Caco-2 (cell line): ENCODE results near the gene RBM11. TPM values are rescaled to one million over a fixed set of nuclear protein-coding genes. Genes with fewer than 3 reads are reported as not detected.

Experiments
- BruUV-seq: library from RNA; stranded (reverse); fragments of 400-500 nt; replicated peaks from 2 replicates; lab custom pipeline; 2021; lab: Mats Ljungman, UMichigan
- CTCF ChIA-PET: fragments of 300-600 bp; sonication (Branson Sonifier 250); formaldehyde crosslinking; loops from one replicate; lab custom pipeline; 2022; ENCODE audit warnings: antibody characterized with exemption; lab: Charles Lee
- POLR2A ChIA-PET: fragments of 300-600 bp; sonication (Branson Sonifier 250); formaldehyde crosslinking; loops from one replicate; lab custom pipeline; 2022; ENCODE audit warnings: antibody characterized with exemption; lab: Charles Lee
- DNase-seq, 2 experiments: peaks; one replicate each; pipeline versions ENCODE4 v3.0.0 to v3.0.0-alpha.2; 2020 to 2022
- H3K27me3 ChIP-seq: replicated peaks from 2 replicates; pipeline ENCODE4 v1.6.0; 2011; ENCODE audit warnings: low read length; ENCODE audit not compliant: control insufficient read depth, insufficient read depth
- H3K36me3 ChIP-seq: 2 replicates; pipeline ENCODE4 v1.5.1; 2011; ENCODE audit warnings: low read length; ENCODE audit not compliant: control insufficient read depth, insufficient read depth
- H3K4me1 ChIP-seq: fragments of 250-450 bp; sonication (Bioruptor Pico); 2 replicates; pipeline ENCODE4 v1.5.1; 2020; ENCODE audit warnings: mild to moderate bottlenecking
- H3K4me3 ChIP-seq: 2 replicates; pipeline ENCODE4 v1.5.1; 2011; ENCODE audit warnings: low read depth, mild to moderate bottlenecking, control low read depth, low read length
- H3K9me3 ChIP-seq: fragments of 250-450 bp; sonication (Bioruptor Pico); 2 replicates; pipeline ENCODE4 v1.5.1; 2020; ENCODE audit warnings: mild to moderate bottlenecking, moderate library complexity
- H3K27ac Mint-ChIP-seq: one replicate; pipeline ENCODE4 v1.8.0; 2022; ENCODE audit warnings: mixed read lengths; ENCODE audit not compliant: unreplicated experiment
- H3K27me3 Mint-ChIP-seq: one replicate; pipeline ENCODE4 v1.8.0; 2022; ENCODE audit warnings: mixed read lengths; ENCODE audit not compliant: insufficient read depth, unreplicated experiment
- H3K36me3 Mint-ChIP-seq: one replicate; pipeline ENCODE4 v1.8.0; 2022; ENCODE audit warnings: mild to moderate bottlenecking, mixed read lengths; ENCODE audit not compliant: insufficient read depth, unreplicated experiment
- H3K4me1 Mint-ChIP-seq: one replicate; pipeline ENCODE4 v1.8.0; 2022; ENCODE audit warnings: low read depth, mixed read lengths; ENCODE audit not compliant: unreplicated experiment
- H3K4me3 Mint-ChIP-seq: one replicate; pipeline ENCODE4 v1.8.0; 2022; ENCODE audit warnings: mild to moderate bottlenecking, moderate library complexity, mixed read lengths; ENCODE audit not compliant: unreplicated experiment
- H3K9me3 Mint-ChIP-seq: one replicate; pipeline ENCODE4 v1.8.0; 2022; ENCODE audit warnings: mixed read lengths; ENCODE audit not compliant: unreplicated experiment
- CTCF ChIP-seq, 2 experiments: fragments of 200-600 bp in 1 of 2; IDR thresholded peaks; 1 replicate in 1 of 2; 2 replicates in 1 of 2; pipeline versions ENCODE4 v1.5.1 to v1.8.0; 2011 to 2022; ENCODE audit warnings: antibody characterized with exemption in 1 of 2, control low read depth in 1 of 2, inconsistent platforms in 1 of 2, low read depth in 1 of 2, low read length in 1 of 2, mild to moderate bottlenecking in 1 of 2, moderate library complexity in 1 of 2; ENCODE audit not compliant: insufficient read depth in 1 of 2, severe bottlenecking in 1 of 2, unreplicated experiment in 1 of 2
- intact Hi-C: fragments of 100-400 bp; cut with micrococcal nuclease; formaldehyde crosslinking; loops from one replicate; pipeline ENCODE4 v1.10.0; 2022; ENCODE audit not compliant: unreplicated experiment
- total RNA-seq: library from RNA; stranded (reverse); gene quantifications from 2 replicates; pipeline ENCODE4 v1.2.3, GENCODE V29; 2022

The RBM11 gene
- total RNA-seq, 1 experiment from 2014 or later = 0.61 TPM

- Mint-ChIP-seq H3K4me3 (no peak within 1 kb of the TSS), H3K9me3 (no peaks in the 10 kb centered on the region), H3K27me3 (peaks cover 3% of the 10 kb centered on the region), H3K36me3 (no peaks in the 10 kb centered on the region), H3K27ac (no peak within 1 kb of the TSS), H3K4me1 (no peaks in the 10 kb centered on the region)
- no peaks in the 10 kb centered on the region for H3K36me3 ChIP-seq
- ChIA-PET CTCF (no interaction called here), POLR2A (no interaction called here)
- no peaks in the 10 kb centered on the region for H3K27me3 ChIP-seq
- DNase-seq = no peak
- BruUV-seq = no TSS peak
- no peak within 1 kb of the TSS for H3K4me3 ChIP-seq
- H3K9me3 ChIP-seq = 0 out of 2 replicates have a peak, but pooled peaks cover 2% of the 10 kb centered on the region
- intact Hi-C loops = no loop called here
- no peaks in the 10 kb centered on the region for H3K4me1 ChIP-seq
- TF ChIP-seq CTCF (IDR thresholded peaks at IDR 0.05; ENCODE audit: insufficient read depth in 1 of 2, low read depth in 1 of 2, low read length in 1 of 2, severe bottlenecking in 1 of 2, unreplicated experiment in 1 of 2) = no peak
These were observed 5.2 kb upstream of the RBM11 start, which contains the start of gene LIPI for GRCh38 chr21:14210738-14211137. LIPI (minus strand) TSS chr21:14210955; CDS start chr21:14210845, 110 bp downstream.

GRCh38 chr21:14213164-14213563, 2.8 kb upstream of the RBM11 start:
- no peaks in the 10 kb centered on the region for H3K9me3 Mint-ChIP-seq
- Histone ChIP-seq H3K36me3 (no peaks in the 10 kb centered on the region), H3K4me3 (no peak overlapping the region), H3K9me3 (0 out of 2 replicates have a peak, but pooled peaks cover 2% of the 10 kb centered on the region), H3K4me1 (no peaks in the 10 kb centered on the region), H3K27me3 (no peaks in the 10 kb centered on the region)
- ChIA-PET CTCF (no interaction called here), POLR2A (no interaction called here)
- no peaks in the 10 kb centered on the region for H3K4me1 Mint-ChIP-seq
- no peak for TF ChIP-seq CTCF (IDR thresholded peaks at IDR 0.05; ENCODE audit: insufficient read depth in 1 of 2, low read depth in 1 of 2, low read length in 1 of 2, severe bottlenecking in 1 of 2, unreplicated experiment in 1 of 2)
- no peak for DNase-seq
- H3K27ac Mint-ChIP-seq = no peak overlapping the region
- no peaks in the 10 kb centered on the region for H3K36me3 Mint-ChIP-seq
- H3K27me3 Mint-ChIP-seq = peaks cover 3% of the 10 kb centered on the region
- BruUV-seq = no TSS peak
- no peak overlapping the region for H3K4me3 Mint-ChIP-seq
- intact Hi-C loops = no loop called here

GRCh38 chr21:14223365-14223764, 7.4 kb downstream of the RBM11 start:
- CTCF ChIA-PET = no interaction called here
- H3K4me3 ChIP-seq = no peak overlapping the region
- H3K9me3 Mint-ChIP-seq = peaks cover under 1% of the 10 kb centered on the region
- no peak for TF ChIP-seq CTCF (IDR thresholded peaks at IDR 0.05; ENCODE audit: insufficient read depth in 1 of 2, low read depth in 1 of 2, low read length in 1 of 2, severe bottlenecking in 1 of 2, unreplicated experiment in 1 of 2)
- H3K36me3 Mint-ChIP-seq = no peaks in the 10 kb centered on the region
- H3K36me3 ChIP-seq = no peaks in the 10 kb centered on the region
- H3K4me1 ChIP-seq = no peaks in the 10 kb centered on the region
- H3K27ac Mint-ChIP-seq = no peak overlapping the region
- no peaks in the 10 kb centered on the region; the same call in 1 of the 2 replicates for H3K9me3 ChIP-seq
- no peak for DNase-seq
- no peaks in the 10 kb centered on the region for H3K27me3 ChIP-seq
- H3K27me3 Mint-ChIP-seq = peaks cover under 1% of the 10 kb centered on the region
- POLR2A ChIA-PET = no interaction called here
- H3K4me1 Mint-ChIP-seq = no peaks in the 10 kb centered on the region
- no peak overlapping the region for H3K4me3 Mint-ChIP-seq
- no TSS peak for BruUV-seq
- intact Hi-C loops = no loop called here
